ENCODE results near the gene ITGAD. TPM values are rescaled to one million over a fixed set of nuclear protein-coding genes. Genes with fewer than 3 reads are reported as not detected.

ITGAD gene
- total and polyA plus RNA-seq, 2 of the 4 experiments (the other 2 are of a cell fraction) = not detected

DNA sequence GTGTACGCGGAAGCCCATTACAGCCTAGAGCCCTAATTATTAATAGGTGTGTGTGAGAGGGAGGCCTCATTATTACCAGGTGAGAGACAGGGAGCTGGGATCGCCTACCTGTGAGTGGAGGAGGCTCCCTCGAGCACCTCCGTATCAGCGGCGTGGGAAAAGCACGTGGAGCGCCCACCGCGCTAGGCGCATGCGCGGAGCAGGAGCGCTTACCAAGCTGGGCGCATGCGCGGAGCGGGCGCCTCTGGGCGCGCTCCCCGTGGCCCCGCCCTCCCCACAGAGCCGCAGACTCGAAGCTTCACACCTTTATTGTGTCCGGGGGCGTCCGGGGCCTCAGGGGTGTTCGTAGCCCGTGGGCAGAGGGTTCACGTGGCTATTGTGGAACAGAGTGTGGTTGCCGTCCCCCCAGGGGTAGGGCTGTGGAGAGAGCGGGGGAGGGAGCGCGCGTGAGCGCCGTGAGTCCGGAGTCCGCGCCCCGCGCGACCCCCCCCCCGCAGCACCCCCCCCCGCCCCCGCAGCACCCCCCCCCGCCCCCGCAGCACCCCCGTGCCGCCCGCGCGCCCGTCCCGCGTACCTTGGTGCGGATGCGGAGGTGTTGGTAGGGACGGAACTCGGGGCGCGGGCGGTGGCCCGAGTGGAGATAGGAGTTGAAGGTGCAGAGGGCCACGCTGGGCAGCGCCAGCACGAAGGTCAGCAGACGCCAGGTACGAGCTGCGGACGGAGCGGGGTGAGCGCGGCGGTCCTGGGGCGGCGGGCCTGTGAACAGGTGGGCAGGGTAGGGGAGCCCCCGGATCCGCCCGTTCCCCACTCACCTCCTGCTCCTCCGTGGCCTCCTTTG is 34.5 kb downstream of the ITGAD start:
- CTCF ChIA-PET = interaction anchor here (1.2 kb wide), 1 partner anchor 10 kb away, joined by 3 read pairs; no protein-coding TSS in a partner anchor
- Histone ChIP-seq H3K4me1 (ENCODE audit: control insufficient read depth, insufficient read depth, low read length) (no peaks in the 10 kb centered on the region), H2AFZ (replicated peaks; ENCODE audit: low read length, poor library complexity) (peak overlapping the region; percentile 61), H4K8ac (ENCODE audit: low read depth in 2 of 2, low read length in 2 of 2) (no peak overlapping the region), H4K20me1 (ENCODE audit: insufficient read depth, low read length) (no peaks in the 10 kb centered on the region), H3K4ac (ENCODE audit: low read depth, low read length) (no peak overlapping the region), H2BK15ac (ENCODE audit: low read depth, low read length) (no peak overlapping the region), H3K79me1 (ENCODE audit: low read depth in 1 of 2, low read length in 2 of 2) (no peaks in the 10 kb centered on the region), H2BK5ac (ENCODE audit: low read depth, low read length, poor library complexity, severe bottlenecking) (no peak overlapping the region), H3K4me3 (ENCODE audit: insufficient read depth, low read depth, low read length) (peak overlapping the region; percentile 38), H2AK5ac (ENCODE audit: low read depth, low read length) (no peak overlapping the region), H2AK9ac (replicated peaks; ENCODE audit: low read depth, low read length, poor library complexity) (no peak overlapping the region), H2BK120ac (ENCODE audit: low read depth, low read length) (no peak overlapping the region), H3K36me3 (ENCODE audit: control insufficient read depth, insufficient read depth, low read length) (no peaks in the 10 kb centered on the region), H3K9ac (ENCODE audit: low read depth, low read length) (no peak overlapping the region), H2BK20ac (ENCODE audit: low read depth, low read length) (no peak overlapping the region), H4K5ac (ENCODE audit: low read depth, low read length) (no peak overlapping the region), H3K14ac (replicated peaks; ENCODE audit: low read depth, low read length) (no peak overlapping the region), H3K9me3 (ENCODE audit: control insufficient read depth, insufficient read depth, low read length) (no peaks in the 10 kb centered on the region; the same call in 1 of the 2 replicates), H3K27me3 (ENCODE audit: control insufficient read depth, insufficient read depth, low read length) (peaks cover 29% of the 10 kb centered on the region), H3K18ac (ENCODE audit: low read depth, low read length) (no peak overlapping the region), H3K9me1 (ENCODE audit: insufficient read depth, low read length) (no peaks in the 10 kb centered on the region), H4K91ac (ENCODE audit: insufficient read depth, low read depth, low read length) (no peak overlapping the region), H3K4me2 (ENCODE audit: low read depth, low read length) (peak overlapping the region; percentile 66), H3K23ac (ENCODE audit: low read depth, low read length) (no peak overlapping the region), H3K27ac (ENCODE audit: insufficient read depth, low read length) (no peak overlapping the region), H3K56ac (ENCODE audit: extremely low read depth, insufficient read depth, low read length) (no peak overlapping the region)
- intact Hi-C loops (cut with micrococcal nuclease) = no loop called here
- no TSS peak for BruUV-seq (replicated peaks)
- ATAC-seq (ENCODE audit: low read depth) (no peak), DNase-seq (no peak)
- dilution Hi-C loops (cut with HindIII; ENCODE audit: low sequenced_read_pairs, unreplicated experiment) = no loop called here
- POLR2A ChIA-PET (ENCODE audit: unreplicated experiment) = no interaction called here
- in situ Hi-C loops (cut with MboI; ENCODE audit: low sequenced_read_pairs) = no loop called here
- no peak for TF ChIP-seq NFE2L2 (IDR thresholded peaks at IDR 0.05; ENCODE audit: low read depth, low read length)
- TF ChIP-seq POLR2A (IDR thresholded peaks at IDR 0.05; ENCODE audit: low read depth, low read length) = no peak
- no peak for TF ChIP-seq FOS (IDR thresholded peaks at IDR 0.05; ENCODE audit: low read depth, low read length)
- no peak for TF ChIP-seq RFX5 (IDR thresholded peaks at IDR 0.05; ENCODE audit: low read depth, low read length)
- no peak for TF ChIP-seq RAD21 (IDR thresholded peaks at IDR 0.05; ENCODE audit: low read length)
- TF ChIP-seq CHD1 (IDR thresholded peaks at IDR 0.05; ENCODE audit: low read depth, low read length) = no peak
- TF ChIP-seq CEBPB (IDR thresholded peaks at IDR 0.05; ENCODE audit: low read depth, low read length) = no peak
- TF ChIP-seq, protein P1, sequence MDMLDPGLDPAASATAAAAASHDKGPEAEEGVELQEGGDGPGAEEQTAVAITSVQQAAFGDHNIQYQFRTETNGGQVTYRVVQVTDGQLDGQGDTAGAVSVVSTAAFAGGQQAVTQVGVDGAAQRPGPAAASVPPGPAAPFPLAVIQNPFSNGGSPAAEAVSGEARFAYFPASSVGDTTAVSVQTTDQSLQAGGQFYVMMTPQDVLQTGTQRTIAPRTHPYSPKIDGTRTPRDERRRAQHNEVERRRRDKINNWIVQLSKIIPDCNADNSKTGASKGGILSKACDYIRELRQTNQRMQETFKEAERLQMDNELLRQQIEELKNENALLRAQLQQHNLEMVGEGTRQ (IDR thresholded peaks at IDR 0.05; ENCODE audit: low read depth, low read length) = no peak
- no peak for TF ChIP-seq BHLHE40 (IDR thresholded peaks at IDR 0.05; ENCODE audit: low read depth, low read length)
- TF ChIP-seq, protein P2, sequence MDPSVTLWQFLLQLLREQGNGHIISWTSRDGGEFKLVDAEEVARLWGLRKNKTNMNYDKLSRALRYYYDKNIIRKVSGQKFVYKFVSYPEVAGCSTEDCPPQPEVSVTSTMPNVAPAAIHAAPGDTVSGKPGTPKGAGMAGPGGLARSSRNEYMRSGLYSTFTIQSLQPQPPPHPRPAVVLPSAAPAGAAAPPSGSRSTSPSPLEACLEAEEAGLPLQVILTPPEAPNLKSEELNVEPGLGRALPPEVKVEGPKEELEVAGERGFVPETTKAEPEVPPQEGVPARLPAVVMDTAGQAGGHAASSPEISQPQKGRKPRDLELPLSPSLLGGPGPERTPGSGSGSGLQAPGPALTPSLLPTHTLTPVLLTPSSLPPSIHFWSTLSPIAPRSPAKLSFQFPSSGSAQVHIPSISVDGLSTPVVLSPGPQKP (IDR thresholded peaks at IDR 0.05; ENCODE audit: borderline replicate concordance, low read depth, low read length) = no peak
- TF ChIP-seq, protein P3, sequence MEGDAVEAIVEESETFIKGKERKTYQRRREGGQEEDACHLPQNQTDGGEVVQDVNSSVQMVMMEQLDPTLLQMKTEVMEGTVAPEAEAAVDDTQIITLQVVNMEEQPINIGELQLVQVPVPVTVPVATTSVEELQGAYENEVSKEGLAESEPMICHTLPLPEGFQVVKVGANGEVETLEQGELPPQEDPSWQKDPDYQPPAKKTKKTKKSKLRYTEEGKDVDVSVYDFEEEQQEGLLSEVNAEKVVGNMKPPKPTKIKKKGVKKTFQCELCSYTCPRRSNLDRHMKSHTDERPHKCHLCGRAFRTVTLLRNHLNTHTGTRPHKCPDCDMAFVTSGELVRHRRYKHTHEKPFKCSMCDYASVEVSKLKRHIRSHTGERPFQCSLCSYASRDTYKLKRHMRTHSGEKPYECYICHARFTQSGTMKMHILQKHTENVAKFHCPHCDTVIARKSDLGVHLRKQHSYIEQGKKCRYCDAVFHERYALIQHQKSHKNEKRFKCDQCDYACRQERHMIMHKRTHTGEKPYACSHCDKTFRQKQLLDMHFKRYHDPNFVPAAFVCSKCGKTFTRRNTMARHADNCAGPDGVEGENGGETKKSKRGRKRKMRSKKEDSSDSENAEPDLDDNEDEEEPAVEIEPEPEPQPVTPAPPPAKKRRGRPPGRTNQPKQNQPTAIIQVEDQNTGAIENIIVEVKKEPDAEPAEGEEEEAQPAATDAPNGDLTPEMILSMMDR (conservative IDR thresholded peaks at IDR 0.05; ENCODE audit: low read depth, low read length) = no peak
- TF ChIP-seq SMC3 (IDR thresholded peaks at IDR 0.05; ENCODE audit: low read depth, low read length) = no peak
- TF ChIP-seq MAFK (IDR thresholded peaks at IDR 0.05; ENCODE audit: low read depth, low read length) = no peak
- no peak for TF ChIP-seq RCOR1 (IDR thresholded peaks at IDR 0.05; ENCODE audit: insufficient replicate concordance, low read length)
- no peak for TF ChIP-seq MXI1 (IDR thresholded peaks at IDR 0.05; ENCODE audit: borderline replicate concordance, low read depth, low read length)
- 51% methylated on average over 9 of the region's 83 CpGs; no CpG with 5 or more reads in 1 of the 2 experiments for WGBS, 2 experiments (ENCODE audit: extremely low coverage in 2 of 2, insufficient read length in 1 of 2)
